Tibial nerve (tissue), 4 donors: Measurements from ENCODE around the gene USP11.

ENCODE experiments used
- EP300 ChIP-seq, 2 donors: sonication (generic); formaldehyde crosslinking; IDR thresholded peaks; one replicate each; pipeline ENCODE4 v1.6.1; 2017; ENCODE audit warnings: antibody characterized with exemption in 2 of 2, mild to moderate bottlenecking in 1 of 2
- TF ChIP-seq, protein P1 (sequence below), 5 experiments: fragments of 200-600 bp in 3 of 5; fragments of 450-650 bp in 2 of 5; sonication (generic) in 3 of 5; IDR thresholded peaks; one replicate each; pipeline ENCODE4 v1.5.1; 2016 to 2019; ENCODE audit warnings: antibody characterized with exemption in 5 of 5, mild to moderate bottlenecking in 3 of 5, moderate library complexity in 2 of 5

DNA sequence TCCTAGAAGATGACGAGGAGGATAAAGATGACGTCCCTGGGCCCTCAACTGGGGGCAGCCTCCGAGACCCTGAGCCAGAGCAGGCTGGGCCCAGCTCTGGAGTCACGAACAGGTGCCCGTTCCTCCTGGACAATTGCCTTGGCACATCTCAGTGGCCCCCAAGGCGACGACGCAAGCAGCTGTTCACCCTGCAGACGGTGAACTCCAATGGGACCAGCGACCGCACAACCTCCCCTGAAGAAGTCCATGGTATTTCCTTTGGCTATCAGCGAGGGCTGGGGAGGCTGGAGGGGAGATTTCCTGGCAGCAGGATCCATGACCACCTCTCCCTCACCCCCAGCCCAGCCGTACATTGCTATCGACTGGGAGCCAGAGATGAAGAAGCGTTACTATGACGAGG is 11.9 kb downstream of the USP11 start:
- no peak for TF ChIP-seq EP300 (IDR thresholded peaks at IDR 0.05)
- TF ChIP-seq, protein P1, sequence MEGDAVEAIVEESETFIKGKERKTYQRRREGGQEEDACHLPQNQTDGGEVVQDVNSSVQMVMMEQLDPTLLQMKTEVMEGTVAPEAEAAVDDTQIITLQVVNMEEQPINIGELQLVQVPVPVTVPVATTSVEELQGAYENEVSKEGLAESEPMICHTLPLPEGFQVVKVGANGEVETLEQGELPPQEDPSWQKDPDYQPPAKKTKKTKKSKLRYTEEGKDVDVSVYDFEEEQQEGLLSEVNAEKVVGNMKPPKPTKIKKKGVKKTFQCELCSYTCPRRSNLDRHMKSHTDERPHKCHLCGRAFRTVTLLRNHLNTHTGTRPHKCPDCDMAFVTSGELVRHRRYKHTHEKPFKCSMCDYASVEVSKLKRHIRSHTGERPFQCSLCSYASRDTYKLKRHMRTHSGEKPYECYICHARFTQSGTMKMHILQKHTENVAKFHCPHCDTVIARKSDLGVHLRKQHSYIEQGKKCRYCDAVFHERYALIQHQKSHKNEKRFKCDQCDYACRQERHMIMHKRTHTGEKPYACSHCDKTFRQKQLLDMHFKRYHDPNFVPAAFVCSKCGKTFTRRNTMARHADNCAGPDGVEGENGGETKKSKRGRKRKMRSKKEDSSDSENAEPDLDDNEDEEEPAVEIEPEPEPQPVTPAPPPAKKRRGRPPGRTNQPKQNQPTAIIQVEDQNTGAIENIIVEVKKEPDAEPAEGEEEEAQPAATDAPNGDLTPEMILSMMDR (IDR thresholded peaks at IDR 0.05), result no peak
